Measurements from ENCODE around the gene KIF26A.

Gene KIF26A

DNA sequence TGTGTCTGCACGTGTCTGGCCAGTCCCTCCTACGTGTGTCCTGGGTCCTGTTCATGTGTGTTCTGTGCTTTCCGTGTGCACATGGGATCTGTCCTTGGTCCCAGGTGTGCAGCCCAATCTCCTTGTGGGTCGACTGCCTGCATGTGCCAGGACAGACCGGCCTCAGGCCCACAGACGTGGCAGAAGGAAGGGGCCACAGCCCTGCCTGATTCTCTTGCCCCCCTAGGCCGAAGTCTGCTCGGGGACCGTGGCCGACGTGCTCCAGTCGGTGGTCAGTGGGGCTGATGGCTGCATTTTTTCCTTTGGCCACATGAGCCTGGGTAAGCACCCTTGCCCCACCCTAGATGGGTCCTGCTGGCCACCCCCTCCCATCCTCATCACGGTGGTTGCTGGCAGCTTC, 34.0 kb downstream of the KIF26A start:
- Histone ChIP-seq H3K36me3 (replicated peaks) (no peaks in the 10 kb centered on the region), H3K27me3 (replicated peaks) (no peaks in the 10 kb centered on the region), H3K4me3 (ENCODE audit: low read depth, low read length) (no peak overlapping the region), H3K27ac (no peak overlapping the region)
- in situ Hi-C loops (cut with HindIII; ENCODE audit: low pct_ligation_motif_present, low sequenced_read_pairs): no loop called here
- TF ChIP-seq, protein P1, sequence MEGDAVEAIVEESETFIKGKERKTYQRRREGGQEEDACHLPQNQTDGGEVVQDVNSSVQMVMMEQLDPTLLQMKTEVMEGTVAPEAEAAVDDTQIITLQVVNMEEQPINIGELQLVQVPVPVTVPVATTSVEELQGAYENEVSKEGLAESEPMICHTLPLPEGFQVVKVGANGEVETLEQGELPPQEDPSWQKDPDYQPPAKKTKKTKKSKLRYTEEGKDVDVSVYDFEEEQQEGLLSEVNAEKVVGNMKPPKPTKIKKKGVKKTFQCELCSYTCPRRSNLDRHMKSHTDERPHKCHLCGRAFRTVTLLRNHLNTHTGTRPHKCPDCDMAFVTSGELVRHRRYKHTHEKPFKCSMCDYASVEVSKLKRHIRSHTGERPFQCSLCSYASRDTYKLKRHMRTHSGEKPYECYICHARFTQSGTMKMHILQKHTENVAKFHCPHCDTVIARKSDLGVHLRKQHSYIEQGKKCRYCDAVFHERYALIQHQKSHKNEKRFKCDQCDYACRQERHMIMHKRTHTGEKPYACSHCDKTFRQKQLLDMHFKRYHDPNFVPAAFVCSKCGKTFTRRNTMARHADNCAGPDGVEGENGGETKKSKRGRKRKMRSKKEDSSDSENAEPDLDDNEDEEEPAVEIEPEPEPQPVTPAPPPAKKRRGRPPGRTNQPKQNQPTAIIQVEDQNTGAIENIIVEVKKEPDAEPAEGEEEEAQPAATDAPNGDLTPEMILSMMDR (IDR thresholded peaks at IDR 0.05; ENCODE audit: low read depth, low read length, missing control alignments): no peak
- no peak for DNase-seq

DNA sequence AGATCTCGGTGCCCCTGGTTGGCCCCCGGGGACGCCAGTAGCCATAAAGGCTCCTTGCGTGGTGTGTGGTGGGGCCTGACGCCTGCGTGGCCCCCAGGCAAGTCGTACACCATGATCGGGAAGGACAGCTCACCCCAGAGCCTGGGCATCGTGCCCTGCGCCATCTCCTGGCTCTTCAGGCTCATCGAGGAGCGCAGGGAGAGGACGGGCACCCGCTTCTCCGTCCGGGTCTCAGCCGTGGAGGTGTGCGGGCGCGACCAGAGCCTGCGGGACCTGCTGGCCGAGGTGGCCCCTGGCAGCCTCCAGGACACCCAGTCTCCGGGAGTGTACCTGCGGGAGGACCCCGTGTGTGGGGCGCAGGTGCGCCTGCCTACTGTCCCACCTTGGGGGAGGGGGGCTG, 34.5 kb downstream of the KIF26A start:
- no peaks in the 10 kb centered on the region for H3K36me3 ChIP-seq (replicated peaks)
- no peak overlapping the region for H3K4me3 ChIP-seq (ENCODE audit: low read depth, low read length)
- no peak overlapping the region for H3K27ac ChIP-seq
- in situ Hi-C loops (cut with HindIII; ENCODE audit: low pct_ligation_motif_present, low sequenced_read_pairs): no loop called here
- no peak for DNase-seq
- H3K27me3 ChIP-seq (replicated peaks): no peaks in the 10 kb centered on the region
- TF ChIP-seq, protein P1 (IDR thresholded peaks at IDR 0.05; ENCODE audit: low read depth, low read length, missing control alignments): no peak

DNA sequence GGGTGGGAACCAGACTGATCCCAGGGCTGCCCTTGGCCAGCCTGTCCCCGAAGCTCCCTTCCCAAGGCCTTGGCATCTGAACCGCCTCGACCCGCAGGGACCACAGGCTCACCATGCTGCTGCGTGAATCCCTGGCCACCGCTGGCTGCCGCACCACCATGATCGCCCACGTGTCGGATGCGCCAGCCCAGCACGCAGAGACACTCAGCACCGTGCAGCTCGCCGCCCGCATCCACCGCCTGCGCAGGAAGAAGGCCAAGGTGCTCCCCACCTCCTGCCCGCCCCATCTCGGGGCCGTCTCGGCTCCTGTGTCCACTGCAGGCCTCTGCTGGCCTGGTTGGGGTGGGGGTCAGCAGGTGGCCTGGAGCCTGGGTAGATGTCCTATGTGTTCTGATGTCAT, 35.7 kb downstream of the KIF26A start:
- no peak overlapping the region for H3K4me3 ChIP-seq (ENCODE audit: low read depth, low read length)
- TF ChIP-seq, protein P1 (IDR thresholded peaks at IDR 0.05; ENCODE audit: low read depth, low read length, missing control alignments): no peak
- no peaks in the 10 kb centered on the region for H3K36me3 ChIP-seq (replicated peaks)
- no peaks in the 10 kb centered on the region for H3K27me3 ChIP-seq (replicated peaks)
- no peak for DNase-seq
- in situ Hi-C loops (cut with HindIII; ENCODE audit: low pct_ligation_motif_present, low sequenced_read_pairs): no loop called here
- no peak overlapping the region for H3K27ac ChIP-seq

GRCh38 chr14:104175041-104175440, 36.7 kb downstream of the KIF26A start:
- H3K27me3 ChIP-seq (replicated peaks): no peaks in the 10 kb centered on the region
- no peaks in the 10 kb centered on the region for H3K36me3 ChIP-seq (replicated peaks)
- H3K4me3 ChIP-seq (ENCODE audit: low read depth, low read length): no peak overlapping the region
- no peak for DNase-seq
- TF ChIP-seq, protein P1 (IDR thresholded peaks at IDR 0.05; ENCODE audit: low read depth, low read length, missing control alignments): no peak
- in situ Hi-C loops (cut with HindIII; ENCODE audit: low pct_ligation_motif_present, low sequenced_read_pairs): no loop called here
- H3K27ac ChIP-seq: no peak overlapping the region

- Histone ChIP-seq H3K27ac (no peak overlapping the region), H3K27me3 (replicated peaks) (no peaks in the 10 kb centered on the region), H3K36me3 (replicated peaks) (no peaks in the 10 kb centered on the region), H3K4me3 (ENCODE audit: low read depth, low read length) (no peak overlapping the region)
- TF ChIP-seq, protein P1 (IDR thresholded peaks at IDR 0.05; ENCODE audit: low read depth, low read length, missing control alignments): no peak
- no peak for DNase-seq
- in situ Hi-C loops (cut with HindIII; ENCODE audit: low pct_ligation_motif_present, low sequenced_read_pairs): no loop called here
Measured at GRCh38 chr14:104175811-104176210, 37.4 kb downstream of the KIF26A start.

- Histone ChIP-seq H3K27ac (no peak overlapping the region), H3K36me3 (replicated peaks) (no peaks in the 10 kb centered on the region), H3K4me3 (ENCODE audit: low read depth, low read length) (no peak overlapping the region), H3K27me3 (replicated peaks) (no peaks in the 10 kb centered on the region)
- TF ChIP-seq, protein P1 (IDR thresholded peaks at IDR 0.05; ENCODE audit: low read depth, low read length, missing control alignments): no peak
- in situ Hi-C loops (cut with HindIII; ENCODE audit: low pct_ligation_motif_present, low sequenced_read_pairs): no loop called here
- DNase-seq: no peak
Measured at GRCh38 chr14:104176611-104177010, 38.2 kb downstream of the KIF26A start.

Data from brain microvascular endothelial cell (primary cell).